HEK293 (cell line): ENCODE measurements around the gene KCNC1.

Source experiments
- CTCF ChIA-PET: fragments of 350-600 bp; formaldehyde crosslinking; extraction: SDS; loops from one replicate; lab custom pipeline; 2021; ENCODE audit warnings: antibody characterized with exemption; lab: Yijun Ruan, JAX
- POLR2A ChIA-PET: fragments of 300-600 bp; formaldehyde crosslinking; extraction: SDS; loops from one replicate; lab custom pipeline; 2020; ENCODE audit warnings: antibody characterized with exemption, inconsistent platforms; lab: Yijun Ruan, JAX
- H3K27ac ChIP-seq: fragments of 200-500 bp; sonication (Bioruptor generic); 2 replicates; pipeline ENCODE4 v1.5.1; 2014; ENCODE audit warnings: low read depth, low read length, control low read depth, inconsistent platforms; ENCODE audit errors: extremely low read depth
- H3K36me3 ChIP-seq, 2 experiments: fragments of 200-500 bp in 1 of 2; sonication (Bioruptor generic) in 1 of 2; 1 replicate in 1 of 2; 2 replicates in 1 of 2; pipeline ENCODE4 v1.5.1; 2014 to 2017; ENCODE audit warnings: inconsistent platforms in 2 of 2, low read length in 2 of 2; ENCODE audit not compliant: control insufficient read depth in 2 of 2, insufficient read depth in 1 of 2
- H3K4me1 ChIP-seq: fragments of 200-500 bp; sonication (Bioruptor generic); 2 replicates; pipeline ENCODE4 v1.5.1; 2014; ENCODE audit warnings: mild to moderate bottlenecking, low read length, inconsistent platforms; ENCODE audit not compliant: control insufficient read depth, insufficient read depth
- H3K4me3 ChIP-seq: 2 replicates; pipeline ENCODE4 v1.5.1; 2011; ENCODE audit warnings: low read depth, mild to moderate bottlenecking, control low read depth, low read length, moderate library complexity
- H3K9me3 ChIP-seq: fragments of 200-500 bp; sonication (Bioruptor generic); 2 replicates; pipeline ENCODE4 v1.5.1; 2014; ENCODE audit warnings: low read depth, low read length, inconsistent platforms; ENCODE audit not compliant: control insufficient read depth, insufficient read depth
- BCL11A ChIP-seq: fragments of 450-650 bp; formaldehyde crosslinking; IDR thresholded peaks from 2 replicates; pipeline ENCODE4 v1.5.1; 2016; ENCODE audit warnings: low read depth, missing biosample characterization, missing genetic modification characterization
- GLI4 ChIP-seq: fragments of 450-650 bp; formaldehyde crosslinking; IDR thresholded peaks from 2 replicates; pipeline ENCODE4 v1.5.1; 2016; ENCODE audit warnings: missing biosample characterization, missing genetic modification characterization
- KLF10 ChIP-seq: fragments of 450-650 bp; IDR thresholded peaks from 2 replicates; pipeline ENCODE4 v1.5.1; 2018; ENCODE audit warnings: missing biosample characterization, mild to moderate bottlenecking, missing genetic modification characterization
- KLF16 ChIP-seq: fragments of 450-650 bp; formaldehyde crosslinking; IDR thresholded peaks from 2 replicates; pipeline ENCODE4 v1.5.1; 2017; ENCODE audit warnings: missing biosample characterization, missing genetic modification characterization
- MZF1 ChIP-seq: fragments of 450-650 bp; formaldehyde crosslinking; IDR thresholded peaks from 2 replicates; pipeline ENCODE4 v1.5.1; 2017; ENCODE audit warnings: missing biosample characterization, missing genetic modification characterization, borderline replicate concordance
- SALL2 ChIP-seq: fragments of 450-650 bp; formaldehyde crosslinking; IDR thresholded peaks from 2 replicates; pipeline ENCODE4 v1.5.0; 2017; ENCODE audit warnings: missing biosample characterization, mild to moderate bottlenecking, missing genetic modification characterization, borderline replicate concordance
- SCRT2 ChIP-seq: fragments of 450-650 bp; formaldehyde crosslinking; IDR thresholded peaks from 2 replicates; pipeline ENCODE4 v1.5.1; 2016; ENCODE audit warnings: missing biosample characterization, missing genetic modification characterization
- SP7 ChIP-seq: fragments of 450-650 bp; formaldehyde crosslinking; IDR thresholded peaks from 2 replicates; pipeline ENCODE4 v1.5.1; 2016; ENCODE audit warnings: missing biosample characterization, missing genetic modification characterization
- TCF7L2 ChIP-seq: IDR thresholded peaks from 2 replicates; pipeline ENCODE4 v1.6.1; 2011; ENCODE audit warnings: low read depth, mild to moderate bottlenecking, inconsistent platforms, low read length, moderate library complexity, borderline replicate concordance
- ZNF10 ChIP-seq: fragments of 450-650 bp; formaldehyde crosslinking; IDR thresholded peaks from 2 replicates; pipeline ENCODE4 v1.5.1; 2017; ENCODE audit warnings: missing biosample characterization, missing genetic modification characterization
- ZNF112 ChIP-seq: fragments of 450-650 bp; formaldehyde crosslinking; IDR thresholded peaks from 2 replicates; pipeline ENCODE4 v1.5.0; 2017; ENCODE audit warnings: missing biosample characterization, missing genetic modification characterization
- ZNF670 ChIP-seq: fragments of 450-650 bp; formaldehyde crosslinking; IDR thresholded peaks from 2 replicates; pipeline ENCODE4 v1.5.1; 2016; ENCODE audit warnings: missing biosample characterization, missing genetic modification characterization, low read depth
- ZNF776 ChIP-seq: fragments of 450-650 bp; formaldehyde crosslinking; IDR thresholded peaks from 2 replicates; pipeline ENCODE4 v1.5.0; 2017; ENCODE audit warnings: missing biosample characterization, missing genetic modification characterization, borderline replicate concordance
- ZNF792 ChIP-seq: fragments of 450-650 bp; formaldehyde crosslinking; IDR thresholded peaks from 2 replicates; pipeline ENCODE4 v1.5.1; 2016; ENCODE audit warnings: missing biosample characterization, missing genetic modification characterization
- ZNF843 ChIP-seq: fragments of 450-650 bp; formaldehyde crosslinking; IDR thresholded peaks from 2 replicates; pipeline ENCODE4 v1.5.1; 2016; ENCODE audit warnings: missing biosample characterization, missing genetic modification characterization
- TF ChIP-seq, protein P1 (sequence below): fragments of 450-650 bp; IDR thresholded peaks from 2 replicates; pipeline ENCODE4 v1.5.1; 2018; ENCODE audit warnings: missing biosample characterization, mild to moderate bottlenecking, missing genetic modification characterization
- TF ChIP-seq, protein P2 (sequence below): fragments of 450-650 bp; formaldehyde crosslinking; IDR thresholded peaks from 2 replicates; pipeline ENCODE4 v1.5.1; 2017; ENCODE audit warnings: missing biosample characterization, missing genetic modification characterization
- TF ChIP-seq, protein P3 (sequence below): fragments of 450-650 bp; formaldehyde crosslinking; IDR thresholded peaks from 2 replicates; pipeline ENCODE4 v1.5.1; 2016; ENCODE audit warnings: missing biosample characterization, missing genetic modification characterization

The KCNC1 gene

DNA sequence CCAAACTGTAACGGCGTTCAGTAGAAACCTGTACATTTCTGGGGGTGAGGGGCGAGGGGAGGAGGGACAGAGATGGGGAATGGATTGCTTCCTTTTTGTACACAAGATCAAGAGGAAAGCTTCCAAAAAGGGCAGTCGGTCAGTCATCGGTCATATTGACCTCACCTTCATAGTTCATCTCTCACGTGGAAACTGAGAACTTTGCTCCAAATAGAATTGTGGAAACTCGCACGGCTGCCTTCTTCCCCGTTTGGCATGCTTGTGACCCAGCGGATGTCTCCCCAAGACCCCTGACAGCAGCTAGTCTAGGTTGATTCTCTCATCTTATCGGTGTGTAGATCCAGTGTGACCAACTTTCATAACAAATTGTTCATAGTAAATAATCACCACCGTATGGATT lies 47.6 kb downstream of the KCNC1 start:
- TF ChIP-seq BCL11A: no peak
- no peak for TF ChIP-seq ZNF112 (tag by site-specific recombination)
- Histone ChIP-seq H3K4me3 (no peak overlapping the region), H3K36me3 (no peaks in the 10 kb centered on the region), H3K27ac (no peak overlapping the region), H3K4me1 (no peaks in the 10 kb centered on the region), H3K9me3 (no peaks in the 10 kb centered on the region)
- ChIA-PET POLR2A (no interaction called here), CTCF (interaction anchor here (1.3 kb wide), 1 partner anchor 196 kb away, joined by 4 read pairs; no protein-coding TSS in a partner anchor)

DNA sequence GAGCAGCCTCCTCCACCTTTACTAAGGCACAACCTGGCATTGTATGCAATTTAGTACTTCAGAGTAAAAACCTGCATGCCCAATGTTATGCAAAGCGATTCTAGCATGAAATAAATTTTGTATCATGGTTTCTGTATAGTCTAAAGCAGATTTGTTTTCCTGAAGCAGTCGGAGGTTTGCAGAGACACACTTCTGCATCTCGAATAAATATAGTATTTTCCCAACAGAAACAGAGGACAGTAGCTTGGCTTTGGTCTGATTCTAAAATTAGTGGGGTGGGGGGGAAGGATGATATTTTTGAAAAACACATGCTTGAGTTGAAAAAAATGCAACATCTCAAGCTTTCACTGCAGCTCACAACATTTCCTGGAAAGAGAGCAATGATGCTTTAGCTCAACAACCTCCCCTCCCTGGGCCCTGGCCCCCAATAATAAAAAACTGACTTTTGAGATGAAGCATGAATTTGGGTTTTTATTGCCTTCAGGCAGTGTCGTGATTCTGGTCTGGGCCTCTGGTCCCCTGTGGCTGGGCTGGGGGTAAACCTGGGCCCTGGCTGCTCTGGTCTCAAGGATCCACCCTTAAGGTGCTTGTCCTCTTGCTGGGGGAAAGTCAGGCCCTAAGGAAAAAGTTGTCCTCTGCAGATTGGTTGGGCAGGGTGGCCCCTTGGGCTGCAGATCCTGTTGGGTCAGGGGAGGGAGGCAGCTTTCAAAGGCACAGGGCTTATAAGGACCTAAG lies 48.2 kb downstream of the KCNC1 start:
- no peaks in the 10 kb centered on the region for H3K4me1 ChIP-seq
- ChIA-PET POLR2A (no interaction called here), CTCF (interaction anchor here (1.3 kb wide), 1 partner anchor 196 kb away, joined by 4 read pairs; no protein-coding TSS in a partner anchor)
- H3K27ac ChIP-seq: no peak overlapping the region
- H3K36me3 ChIP-seq: no peaks in the 10 kb centered on the region
- no peaks in the 10 kb centered on the region for H3K9me3 ChIP-seq
- TF ChIP-seq ZNF776 (no peak), KLF16 (no peak), ZNF792 (no peak), TCF7L2 (no peak), KLF10 (tag by site-specific recombination) (no peak), ZNF10 (tag by site-specific recombination) (no peak), BCL11A (no peak), SP7 (tag by site-specific recombination) (no peak), ZNF843 (tag by site-specific recombination) (no peak), ZNF670 (tag by site-specific recombination) (no peak), SCRT2 (tag by site-specific recombination) (no peak), GLI4 (no peak), MZF1 (no peak), SALL2 (no peak)
- TF ChIP-seq, protein P1, sequence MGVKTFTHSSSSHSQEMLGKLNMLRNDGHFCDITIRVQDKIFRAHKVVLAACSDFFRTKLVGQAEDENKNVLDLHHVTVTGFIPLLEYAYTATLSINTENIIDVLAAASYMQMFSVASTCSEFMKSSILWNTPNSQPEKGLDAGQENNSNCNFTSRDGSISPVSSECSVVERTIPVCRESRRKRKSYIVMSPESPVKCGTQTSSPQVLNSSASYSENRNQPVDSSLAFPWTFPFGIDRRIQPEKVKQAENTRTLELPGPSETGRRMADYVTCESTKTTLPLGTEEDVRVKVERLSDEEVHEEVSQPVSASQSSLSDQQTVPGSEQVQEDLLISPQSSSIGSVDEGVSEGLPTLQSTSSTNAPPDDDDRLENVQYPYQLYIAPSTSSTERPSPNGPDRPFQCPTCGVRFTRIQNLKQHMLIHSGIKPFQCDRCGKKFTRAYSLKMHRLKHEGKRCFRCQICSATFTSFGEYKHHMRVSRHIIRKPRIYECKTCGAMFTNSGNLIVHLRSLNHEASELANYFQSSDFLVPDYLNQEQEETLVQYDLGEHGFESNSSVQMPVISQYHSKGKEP (tag by site-specific recombination): no peak
- TF ChIP-seq, protein P2, sequence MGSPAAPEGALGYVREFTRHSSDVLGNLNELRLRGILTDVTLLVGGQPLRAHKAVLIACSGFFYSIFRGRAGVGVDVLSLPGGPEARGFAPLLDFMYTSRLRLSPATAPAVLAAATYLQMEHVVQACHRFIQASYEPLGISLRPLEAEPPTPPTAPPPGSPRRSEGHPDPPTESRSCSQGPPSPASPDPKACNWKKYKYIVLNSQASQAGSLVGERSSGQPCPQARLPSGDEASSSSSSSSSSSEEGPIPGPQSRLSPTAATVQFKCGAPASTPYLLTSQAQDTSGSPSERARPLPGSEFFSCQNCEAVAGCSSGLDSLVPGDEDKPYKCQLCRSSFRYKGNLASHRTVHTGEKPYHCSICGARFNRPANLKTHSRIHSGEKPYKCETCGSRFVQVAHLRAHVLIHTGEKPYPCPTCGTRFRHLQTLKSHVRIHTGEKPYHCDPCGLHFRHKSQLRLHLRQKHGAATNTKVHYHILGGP (tag by site-specific recombination): no peak
- TF ChIP-seq, protein P3, sequence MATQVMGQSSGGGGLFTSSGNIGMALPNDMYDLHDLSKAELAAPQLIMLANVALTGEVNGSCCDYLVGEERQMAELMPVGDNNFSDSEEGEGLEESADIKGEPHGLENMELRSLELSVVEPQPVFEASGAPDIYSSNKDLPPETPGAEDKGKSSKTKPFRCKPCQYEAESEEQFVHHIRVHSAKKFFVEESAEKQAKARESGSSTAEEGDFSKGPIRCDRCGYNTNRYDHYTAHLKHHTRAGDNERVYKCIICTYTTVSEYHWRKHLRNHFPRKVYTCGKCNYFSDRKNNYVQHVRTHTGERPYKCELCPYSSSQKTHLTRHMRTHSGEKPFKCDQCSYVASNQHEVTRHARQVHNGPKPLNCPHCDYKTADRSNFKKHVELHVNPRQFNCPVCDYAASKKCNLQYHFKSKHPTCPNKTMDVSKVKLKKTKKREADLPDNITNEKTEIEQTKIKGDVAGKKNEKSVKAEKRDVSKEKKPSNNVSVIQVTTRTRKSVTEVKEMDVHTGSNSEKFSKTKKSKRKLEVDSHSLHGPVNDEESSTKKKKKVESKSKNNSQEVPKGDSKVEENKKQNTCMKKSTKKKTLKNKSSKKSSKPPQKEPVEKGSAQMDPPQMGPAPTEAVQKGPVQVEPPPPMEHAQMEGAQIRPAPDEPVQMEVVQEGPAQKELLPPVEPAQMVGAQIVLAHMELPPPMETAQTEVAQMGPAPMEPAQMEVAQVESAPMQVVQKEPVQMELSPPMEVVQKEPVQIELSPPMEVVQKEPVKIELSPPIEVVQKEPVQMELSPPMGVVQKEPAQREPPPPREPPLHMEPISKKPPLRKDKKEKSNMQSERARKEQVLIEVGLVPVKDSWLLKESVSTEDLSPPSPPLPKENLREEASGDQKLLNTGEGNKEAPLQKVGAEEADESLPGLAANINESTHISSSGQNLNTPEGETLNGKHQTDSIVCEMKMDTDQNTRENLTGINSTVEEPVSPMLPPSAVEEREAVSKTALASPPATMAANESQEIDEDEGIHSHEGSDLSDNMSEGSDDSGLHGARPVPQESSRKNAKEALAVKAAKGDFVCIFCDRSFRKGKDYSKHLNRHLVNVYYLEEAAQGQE (tag by site-specific recombination): no peak
- H3K4me3 ChIP-seq: no peak overlapping the region
